ENCODE results near the gene ZBTB38. TPM values are rescaled to one million over a fixed set of nuclear protein-coding genes. Genes with fewer than 3 reads are reported as not detected.

ZBTB38 gene
- total and polyA plus RNA-seq, 2 of the 13 experiments (the other 11 are each of a cell fraction or from before 2014, with no cell fraction given): 26.8 to 51.7 TPM

DNA sequence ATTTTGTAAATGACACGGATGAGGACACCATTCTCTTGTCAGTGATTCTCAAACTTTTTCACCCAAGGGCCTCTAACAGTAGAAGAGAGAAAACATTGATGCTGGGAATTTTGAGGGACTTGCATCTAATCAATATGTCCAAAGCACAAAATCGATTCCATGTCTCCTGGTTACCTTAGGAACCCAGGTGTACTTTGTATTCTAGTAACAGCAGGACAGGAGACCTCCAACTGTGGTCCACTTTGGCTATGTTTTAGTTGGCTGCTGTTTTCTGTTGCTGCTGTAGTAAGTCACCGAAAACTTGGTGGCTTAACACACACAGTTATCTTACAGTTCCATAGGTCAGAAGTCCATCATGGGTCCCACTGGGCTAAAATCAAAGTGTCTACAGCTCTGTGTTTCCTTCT, 24.4 kb upstream of the ZBTB38 start (continued):
- TF ChIP-seq KLF16 (CRISPR knock-in tag; IDR thresholded peaks at IDR 0.05) (no peak), HNRNPLL (IDR thresholded peaks at IDR 0.05; ENCODE audit: low read depth, low read length, poor library complexity, severe bottlenecking) (no peak), ZNF230 (CRISPR knock-in tag; IDR thresholded peaks at IDR 0.05) (no peak), HMG20A (CRISPR knock-in tag; IDR thresholded peaks at IDR 0.05; ENCODE audit: borderline replicate concordance) (no peak), ZNF598 (CRISPR knock-in tag; IDR thresholded peaks at IDR 0.05; ENCODE audit: borderline replicate concordance) (no peak), ZFP82 (CRISPR knock-in tag; IDR thresholded peaks at IDR 0.05; ENCODE audit: borderline replicate concordance) (no peak), ZNF772 (CRISPR knock-in tag; IDR thresholded peaks at IDR 0.05) (no peak), IRF2 (CRISPR knock-in tag; IDR thresholded peaks at IDR 0.05) (no peak), POLR2A (IDR thresholded peaks at IDR 0.05; ENCODE audit: insufficient read depth in 1 of 2, low read depth in 2 of 2, low read length in 2 of 2) (no peak), CCDC6 (CRISPR knock-in tag; IDR thresholded peaks at IDR 0.05) (no peak), TRIM24 (CRISPR knock-in tag; IDR thresholded peaks at IDR 0.05) (no peak), RFXAP (CRISPR knock-in tag; IDR thresholded peaks at IDR 0.05; ENCODE audit: borderline replicate concordance) (no peak), NCOA5 (CRISPR knock-in tag; IDR thresholded peaks at IDR 0.05) (no peak), RBFOX2 (IDR thresholded peaks at IDR 0.05; ENCODE audit: low read depth, low read length) (no peak), ZBTB21 (CRISPR knock-in tag; IDR thresholded peaks at IDR 0.05) (no peak), FOXJ3 (CRISPR knock-in tag; IDR thresholded peaks at IDR 0.05; ENCODE audit: borderline replicate concordance) (peak; percentile 60; the same call in 1 of the 2 replicates), SNAPC2 (CRISPR knock-in tag; IDR thresholded peaks at IDR 0.05) (no peak), ZMAT3 (CRISPR knock-in tag; conservative IDR thresholded peaks at IDR 0.05) (no peak), ZNF510 (CRISPR knock-in tag; IDR thresholded peaks at IDR 0.05; ENCODE audit: low read depth) (no peak), PPARG (CRISPR knock-in tag; conservative IDR thresholded peaks at IDR 0.05) (no peak), AGO2 (optimal IDR thresholded peaks at IDR 0.05; ENCODE audit: low read depth, low read length) (no peak), JUND (CRISPR knock-in tag; IDR thresholded peaks at IDR 0.05) (no peak), ZIK1 (CRISPR knock-in tag; IDR thresholded peaks at IDR 0.05; ENCODE audit: borderline replicate concordance, low read depth) (no peak)
- TF ChIP-seq, protein P1, sequence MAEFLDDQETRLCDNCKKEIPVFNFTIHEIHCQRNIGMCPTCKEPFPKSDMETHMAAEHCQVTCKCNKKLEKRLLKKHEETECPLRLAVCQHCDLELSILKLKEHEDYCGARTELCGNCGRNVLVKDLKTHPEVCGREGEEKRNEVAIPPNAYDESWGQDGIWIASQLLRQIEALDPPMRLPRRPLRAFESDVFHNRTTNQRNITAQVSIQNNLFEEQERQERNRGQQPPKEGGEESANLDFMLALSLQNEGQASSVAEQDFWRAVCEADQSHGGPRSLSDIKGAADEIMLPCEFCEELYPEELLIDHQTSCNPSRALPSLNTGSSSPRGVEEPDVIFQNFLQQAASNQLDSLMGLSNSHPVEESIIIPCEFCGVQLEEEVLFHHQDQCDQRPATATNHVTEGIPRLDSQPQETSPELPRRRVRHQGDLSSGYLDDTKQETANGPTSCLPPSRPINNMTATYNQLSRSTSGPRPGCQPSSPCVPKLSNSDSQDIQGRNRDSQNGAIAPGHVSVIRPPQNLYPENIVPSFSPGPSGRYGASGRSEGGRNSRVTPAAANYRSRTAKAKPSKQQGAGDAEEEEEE (CRISPR knock-in tag; IDR thresholded peaks at IDR 0.05; ENCODE audit: borderline replicate concordance): no peak
- TF ChIP-seq, protein P2, sequence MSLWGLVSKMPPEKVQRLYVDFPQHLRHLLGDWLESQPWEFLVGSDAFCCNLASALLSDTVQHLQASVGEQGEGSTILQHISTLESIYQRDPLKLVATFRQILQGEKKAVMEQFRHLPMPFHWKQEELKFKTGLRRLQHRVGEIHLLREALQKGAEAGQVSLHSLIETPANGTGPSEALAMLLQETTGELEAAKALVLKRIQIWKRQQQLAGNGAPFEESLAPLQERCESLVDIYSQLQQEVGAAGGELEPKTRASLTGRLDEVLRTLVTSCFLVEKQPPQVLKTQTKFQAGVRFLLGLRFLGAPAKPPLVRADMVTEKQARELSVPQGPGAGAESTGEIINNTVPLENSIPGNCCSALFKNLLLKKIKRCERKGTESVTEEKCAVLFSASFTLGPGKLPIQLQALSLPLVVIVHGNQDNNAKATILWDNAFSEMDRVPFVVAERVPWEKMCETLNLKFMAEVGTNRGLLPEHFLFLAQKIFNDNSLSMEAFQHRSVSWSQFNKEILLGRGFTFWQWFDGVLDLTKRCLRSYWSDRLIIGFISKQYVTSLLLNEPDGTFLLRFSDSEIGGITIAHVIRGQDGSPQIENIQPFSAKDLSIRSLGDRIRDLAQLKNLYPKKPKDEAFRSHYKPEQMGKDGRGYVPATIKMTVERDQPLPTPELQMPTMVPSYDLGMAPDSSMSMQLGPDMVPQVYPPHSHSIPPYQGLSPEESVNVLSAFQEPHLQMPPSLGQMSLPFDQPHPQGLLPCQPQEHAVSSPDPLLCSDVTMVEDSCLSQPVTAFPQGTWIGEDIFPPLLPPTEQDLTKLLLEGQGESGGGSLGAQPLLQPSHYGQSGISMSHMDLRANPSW (CRISPR knock-in tag; IDR thresholded peaks at IDR 0.05; ENCODE audit: borderline replicate concordance): no peak
- TF ChIP-seq, protein P3, sequence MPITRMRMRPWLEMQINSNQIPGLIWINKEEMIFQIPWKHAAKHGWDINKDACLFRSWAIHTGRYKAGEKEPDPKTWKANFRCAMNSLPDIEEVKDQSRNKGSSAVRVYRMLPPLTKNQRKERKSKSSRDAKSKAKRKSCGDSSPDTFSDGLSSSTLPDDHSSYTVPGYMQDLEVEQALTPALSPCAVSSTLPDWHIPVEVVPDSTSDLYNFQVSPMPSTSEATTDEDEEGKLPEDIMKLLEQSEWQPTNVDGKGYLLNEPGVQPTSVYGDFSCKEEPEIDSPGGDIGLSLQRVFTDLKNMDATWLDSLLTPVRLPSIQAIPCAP (CRISPR knock-in tag; IDR thresholded peaks at IDR 0.05; ENCODE audit: low read depth): no peak

Data from HepG2 (cell line).